ENCODE data around the gene ITPKA. TPM values are rescaled to one million over a fixed set of nuclear protein-coding genes. Genes with fewer than 3 reads are reported as not detected.

The ITPKA gene
- polyA plus RNA-seq, 1 donor from 2014 or later = 0.20 TPM

DNA sequence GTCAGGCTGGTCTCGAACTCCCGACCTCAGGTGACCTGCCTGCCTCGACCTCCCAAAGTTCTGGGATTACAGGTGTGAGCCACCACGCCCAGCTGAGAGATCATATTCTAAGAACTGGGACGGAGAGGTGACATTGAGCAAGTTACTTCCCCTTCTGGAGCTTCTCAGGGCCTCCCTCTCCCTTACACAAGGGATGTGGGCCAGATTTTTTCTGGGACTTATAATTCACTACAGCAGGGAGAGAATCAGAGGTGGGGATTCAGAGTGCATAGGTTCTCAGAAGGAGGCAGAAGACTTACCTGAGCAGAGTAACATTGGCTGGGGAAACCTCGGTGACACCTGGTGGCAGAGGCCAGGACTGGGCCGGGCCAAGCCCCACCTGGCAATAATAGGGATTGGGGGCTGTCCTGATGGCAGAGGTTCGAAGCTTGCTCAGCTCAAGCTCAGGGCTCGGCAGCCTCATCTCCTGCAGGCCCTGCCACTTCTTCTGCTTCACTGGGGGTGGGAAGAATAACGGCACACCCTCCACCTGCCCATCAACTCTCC lies 13.2 kb downstream of the ITPKA start:
- Histone ChIP-seq H4K20me1 (ENCODE audit: insufficient read depth) (no peaks in the 10 kb centered on the region), H3K4me3 (ENCODE audit: low read length) (no peak overlapping the region), H3K4me2 (ENCODE audit: low read length) (no peak overlapping the region), H3K9me2 (ENCODE audit: insufficient read depth, low read length) (no peaks in the 10 kb centered on the region), H3K36me3 (ENCODE audit: insufficient read depth, low read length) (no peaks in the 10 kb centered on the region), H3F3A (ENCODE audit: insufficient read depth, low read length, poor library complexity, severe bottlenecking) (no peaks in the 10 kb centered on the region), H3K27ac (ENCODE audit: low read length) (no peak overlapping the region), H3K9me3 (ENCODE audit: low read length) (no peaks in the 10 kb centered on the region), H3K9ac (ENCODE audit: low read length) (no peak overlapping the region), H2AFZ (ENCODE audit: low read depth, low read length) (no peak overlapping the region), H3K27me3 (ENCODE audit: insufficient read depth, low read depth, low read length) (peaks cover 88% of the 10 kb centered on the region), H3K79me2 (replicated peaks; ENCODE audit: insufficient read depth, low read length) (no peaks in the 10 kb centered on the region)
- TF ChIP-seq MXI1 (conservative IDR thresholded peaks at IDR 0.05; ENCODE audit: poor library complexity, severe bottlenecking) (no peak), SMC3 (conservative IDR thresholded peaks at IDR 0.05; ENCODE audit: poor library complexity) (no peak), RAD21 (conservative IDR thresholded peaks at IDR 0.05) (no peak), POLR2AphosphoS5 (IDR thresholded peaks at IDR 0.05) (no peak), CTCF (IDR thresholded peaks at IDR 0.05; ENCODE audit: poor library complexity, severe bottlenecking) (no peak), EZH2 (IDR thresholded peaks at IDR 0.05; ENCODE audit: borderline replicate concordance, insufficient read depth, low read length, poor library complexity, severe bottlenecking) (no peak), EP300 (conservative IDR thresholded peaks at IDR 0.05; ENCODE audit: poor library complexity, severe bottlenecking) (no peak), REST (IDR thresholded peaks at IDR 0.05; ENCODE audit: borderline replicate concordance) (no peak), TAF1 (IDR thresholded peaks at IDR 0.05; ENCODE audit: low read depth) (no peak)

GRCh38 chr15:41507820-41508290 lies 14.2 kb downstream of the ITPKA start:
- TF ChIP-seq SMC3 (conservative IDR thresholded peaks at IDR 0.05; ENCODE audit: poor library complexity) = no peak
- no peak for TF ChIP-seq EZH2 (IDR thresholded peaks at IDR 0.05; ENCODE audit: borderline replicate concordance, insufficient read depth, low read length, poor library complexity, severe bottlenecking)
- TF ChIP-seq EP300 (conservative IDR thresholded peaks at IDR 0.05; ENCODE audit: poor library complexity, severe bottlenecking) = no peak
- TF ChIP-seq MXI1 (conservative IDR thresholded peaks at IDR 0.05; ENCODE audit: poor library complexity, severe bottlenecking) = no peak
- TF ChIP-seq RAD21 (conservative IDR thresholded peaks at IDR 0.05) = no peak
- TF ChIP-seq CTCF (IDR thresholded peaks at IDR 0.05; ENCODE audit: poor library complexity, severe bottlenecking) = no peak
- TF ChIP-seq REST (IDR thresholded peaks at IDR 0.05; ENCODE audit: borderline replicate concordance) = no peak
- TF ChIP-seq TAF1 (IDR thresholded peaks at IDR 0.05; ENCODE audit: low read depth) = no peak
- TF ChIP-seq POLR2AphosphoS5 (IDR thresholded peaks at IDR 0.05) = no peak
- no peak overlapping the region for H3K4me2 ChIP-seq (ENCODE audit: low read length)
- no peaks in the 10 kb centered on the region for H3K9me2 ChIP-seq (ENCODE audit: insufficient read depth, low read length)
- H3K27me3 ChIP-seq (ENCODE audit: insufficient read depth, low read depth, low read length) = peaks cover 88% of the 10 kb centered on the region
- H3F3A ChIP-seq (ENCODE audit: insufficient read depth, low read length, poor library complexity, severe bottlenecking) = no peaks in the 10 kb centered on the region
- H3K79me2 ChIP-seq (replicated peaks; ENCODE audit: insufficient read depth, low read length) = no peaks in the 10 kb centered on the region
- no peak overlapping the region for H3K4me3 ChIP-seq (ENCODE audit: low read length)
- H3K9me3 ChIP-seq (ENCODE audit: low read length) = no peaks in the 10 kb centered on the region
- H3K36me3 ChIP-seq (ENCODE audit: insufficient read depth, low read length) = no peaks in the 10 kb centered on the region
- no peak overlapping the region for H3K27ac ChIP-seq (ENCODE audit: low read length)
- H3K9ac ChIP-seq (ENCODE audit: low read length) = no peak overlapping the region
- no peak overlapping the region for H2AFZ ChIP-seq (ENCODE audit: low read depth, low read length)
- no peaks in the 10 kb centered on the region for H4K20me1 ChIP-seq (ENCODE audit: insufficient read depth)

Data from neural cell (in vitro differentiated cells).